Upper lobe of right lung (tissue), 1 donor: Measurements from ENCODE around the gene GABRR1. TPM values are rescaled to one million over a fixed set of nuclear protein-coding genes. Genes with fewer than 3 reads are reported as not detected.
A peak's percentile ranks its signal among the peaks of the same experiment; 100 is the strongest.

Experiments
- ATAC-seq: fragments of 200-7000 bp; cut with Tn5 transposase; one replicate; pipeline ENCODE4 v1.9.1; 2020; ENCODE audit warnings: mild to moderate bottlenecking, moderate library complexity
- DNase-seq: peaks from one replicate; pipeline ENCODE4 v3.0.0-alpha.2; 2020
- H3K27ac ChIP-seq: fragments of 200-600 bp; one replicate; pipeline ENCODE4 v1.8.0; 2022
- H3K27me3 ChIP-seq: fragments of 200-600 bp; one replicate; pipeline ENCODE4 v1.8.0; 2022; ENCODE audit warnings: mild to moderate bottlenecking
- H3K36me3 ChIP-seq: fragments of 200-600 bp; one replicate; pipeline ENCODE4 v1.8.0; 2022
- H3K4me1 ChIP-seq: fragments of 200-600 bp; one replicate; pipeline ENCODE4 v1.8.0; 2022
- H3K4me3 ChIP-seq: fragments of 200-600 bp; one replicate; pipeline ENCODE4 v1.8.0; 2022; ENCODE audit warnings: mild to moderate bottlenecking
- H3K9me3 ChIP-seq: fragments of 200-600 bp; one replicate; pipeline ENCODE4 v1.8.0; 2022
- intact Hi-C: fragments of 100-400 bp; cut with DNase I; formaldehyde crosslinking; loops from one replicate; pipeline ENCODE4 v1.11.0; 2022
- total RNA-seq: library from RNA; stranded (reverse); fragmentation: NEBNext Ultra II Directional; extraction: Animal tissue kit (Norgen Biotek cat#: 25700); gene quantifications from one replicate; pipeline ENCODE4 v1.2.1, GENCODE V29; 2021
- TF ChIP-seq, protein P1 (sequence below): fragments of 200-600 bp; IDR thresholded peaks from one replicate; pipeline ENCODE4 v1.8.0; 2022; ENCODE audit warnings: antibody characterized with exemption
- donor health status: DM: no; HTN: yes; CAD: no; lungs with severe emphysema.

Gene GABRR1
- total RNA-seq, 1 donor from 2014 or later, result not detected

DNA sequence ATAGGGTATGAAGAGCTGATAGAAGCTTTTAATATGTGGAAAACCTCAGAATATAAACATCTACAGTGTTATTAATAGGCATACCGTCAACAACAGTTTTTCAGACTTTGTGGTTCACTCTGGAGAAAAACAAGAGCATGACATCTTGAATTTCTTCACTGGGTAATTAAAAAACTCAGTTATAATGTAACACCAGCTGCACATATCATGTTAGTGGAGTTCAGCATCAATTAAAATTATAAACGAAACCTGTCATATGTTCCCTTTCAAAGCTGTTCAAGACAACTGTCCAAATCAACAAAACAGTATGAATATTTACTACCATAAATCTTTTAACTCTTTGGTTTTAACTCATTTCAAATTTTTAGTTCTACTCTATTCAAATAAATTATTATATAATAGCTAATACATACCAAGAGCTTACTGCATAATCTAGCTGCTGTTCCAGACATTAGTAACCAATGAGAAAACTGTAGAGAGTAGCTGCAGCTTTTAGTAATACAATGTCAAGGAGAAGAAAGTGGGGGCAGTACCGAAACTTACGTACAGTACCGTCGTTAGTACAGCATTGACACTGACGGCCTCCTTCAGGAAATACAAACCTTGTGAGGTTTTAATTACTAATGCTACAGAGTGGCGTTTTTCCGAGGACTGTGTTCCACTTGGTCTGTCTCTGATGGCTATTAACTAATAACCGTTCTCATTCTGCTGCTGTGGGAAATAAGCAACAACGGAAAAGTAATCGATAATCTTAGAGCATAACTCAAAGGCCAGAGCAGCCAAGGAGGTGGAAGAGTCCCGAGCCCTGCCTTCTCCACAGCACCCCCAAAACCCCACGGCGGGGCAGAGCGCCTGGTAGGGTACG is 71.8 kb downstream of the GABRR1 start:
- TF ChIP-seq, protein P1, sequence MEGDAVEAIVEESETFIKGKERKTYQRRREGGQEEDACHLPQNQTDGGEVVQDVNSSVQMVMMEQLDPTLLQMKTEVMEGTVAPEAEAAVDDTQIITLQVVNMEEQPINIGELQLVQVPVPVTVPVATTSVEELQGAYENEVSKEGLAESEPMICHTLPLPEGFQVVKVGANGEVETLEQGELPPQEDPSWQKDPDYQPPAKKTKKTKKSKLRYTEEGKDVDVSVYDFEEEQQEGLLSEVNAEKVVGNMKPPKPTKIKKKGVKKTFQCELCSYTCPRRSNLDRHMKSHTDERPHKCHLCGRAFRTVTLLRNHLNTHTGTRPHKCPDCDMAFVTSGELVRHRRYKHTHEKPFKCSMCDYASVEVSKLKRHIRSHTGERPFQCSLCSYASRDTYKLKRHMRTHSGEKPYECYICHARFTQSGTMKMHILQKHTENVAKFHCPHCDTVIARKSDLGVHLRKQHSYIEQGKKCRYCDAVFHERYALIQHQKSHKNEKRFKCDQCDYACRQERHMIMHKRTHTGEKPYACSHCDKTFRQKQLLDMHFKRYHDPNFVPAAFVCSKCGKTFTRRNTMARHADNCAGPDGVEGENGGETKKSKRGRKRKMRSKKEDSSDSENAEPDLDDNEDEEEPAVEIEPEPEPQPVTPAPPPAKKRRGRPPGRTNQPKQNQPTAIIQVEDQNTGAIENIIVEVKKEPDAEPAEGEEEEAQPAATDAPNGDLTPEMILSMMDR, result no peak
- ATAC-seq (peak; percentile 31), DNase-seq (no peak)
- no peaks in the 10 kb centered on the region for H3K27me3 ChIP-seq
- peak overlapping the region; percentile 80 for H3K27ac ChIP-seq
- no peaks in the 10 kb centered on the region for H3K9me3 ChIP-seq
- intact Hi-C loops, result no loop called here
- H3K4me1 ChIP-seq, result peaks cover 8% of the 10 kb centered on the region
- H3K36me3 ChIP-seq, result no peaks in the 10 kb centered on the region
- peak overlapping the region; percentile 81 for H3K4me3 ChIP-seq

DNA sequence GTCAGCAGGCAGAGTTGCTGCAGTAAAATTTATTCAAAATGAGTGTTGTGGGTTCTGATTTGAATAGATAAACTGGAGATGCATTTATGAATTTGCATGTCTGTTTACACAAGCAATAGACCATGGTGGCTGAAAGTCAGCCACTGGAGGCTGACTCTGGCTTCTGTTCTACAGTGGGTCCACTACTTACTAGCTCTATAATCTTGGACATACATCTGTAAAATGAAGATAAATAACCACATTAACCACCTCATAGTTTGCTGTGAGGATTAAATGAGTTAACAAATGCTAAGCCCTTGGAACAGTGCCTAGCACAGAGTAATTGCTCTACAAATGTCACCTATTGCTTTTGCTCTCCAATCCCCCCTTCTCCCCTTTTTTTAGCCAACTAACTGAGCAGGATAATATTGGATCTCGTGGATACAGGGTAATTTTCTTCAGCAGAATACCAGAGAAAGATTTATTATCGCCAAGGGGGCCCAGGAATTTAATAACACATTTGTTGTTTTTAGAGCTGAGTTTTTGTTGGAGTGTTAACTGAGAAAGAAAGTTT is 72.7 kb downstream of the GABRR1 start:
- TF ChIP-seq, protein P1, result no peak
- no peak for DNase-seq
- H3K4me3 ChIP-seq, result no peak overlapping the region

DNA sequence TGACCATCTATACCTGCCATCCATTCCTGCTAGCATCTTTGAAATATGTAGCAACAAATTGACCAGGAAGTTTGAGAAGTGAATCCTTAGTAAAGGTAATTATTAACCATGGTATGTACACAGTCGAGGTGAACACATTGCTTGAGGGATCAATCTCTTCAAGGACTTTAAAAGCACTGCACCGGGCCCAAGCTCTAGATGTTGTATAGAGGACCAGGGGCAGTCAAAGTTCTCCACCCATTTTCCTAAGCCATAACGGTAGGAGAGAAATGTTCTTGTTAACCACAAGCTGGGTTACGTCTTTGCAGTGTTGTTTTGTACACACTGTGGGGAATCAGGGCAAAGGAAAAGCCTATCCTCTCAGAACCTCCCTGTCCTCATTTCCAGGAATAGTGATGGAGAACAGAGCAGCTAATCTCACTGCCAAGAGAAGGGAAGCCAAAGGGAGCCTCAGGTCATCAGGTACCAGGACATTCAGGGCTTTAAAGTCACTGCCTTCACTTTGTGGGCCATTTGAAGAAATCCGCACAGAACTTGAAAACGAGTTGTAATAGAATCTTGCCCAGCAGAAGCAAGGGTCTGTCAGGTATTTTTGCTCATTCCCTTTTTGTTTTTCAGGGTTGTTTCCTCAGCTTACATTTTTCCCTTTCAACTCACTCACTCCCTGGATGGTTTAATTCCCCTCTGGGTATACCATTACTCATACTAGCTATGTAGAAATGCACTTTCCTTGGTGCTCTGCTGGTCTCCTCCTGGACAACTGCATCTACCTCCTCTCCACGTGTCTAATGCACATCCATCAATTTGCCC is 76.6 kb downstream of the GABRR1 start:
- DNase-seq (no peak), ATAC-seq (peak; percentile 62)
- H3K9me3 ChIP-seq, result no peaks in the 10 kb centered on the region
- intact Hi-C loops, result no loop called here
- H3K36me3 ChIP-seq, result no peaks in the 10 kb centered on the region
- TF ChIP-seq, protein P1, result no peak
- H3K4me3 ChIP-seq, result no peak overlapping the region
- no peaks in the 10 kb centered on the region for H3K27me3 ChIP-seq
- H3K27ac ChIP-seq, result no peak overlapping the region
- no peaks in the 10 kb centered on the region for H3K4me1 ChIP-seq

More for the DNA sequence above, 72.7 kb downstream of the GABRR1 start:
- no peaks in the 10 kb centered on the region for H3K9me3 ChIP-seq
- H3K27me3 ChIP-seq, result no peaks in the 10 kb centered on the region
- H3K4me1 ChIP-seq, result peaks cover 8% of the 10 kb centered on the region
- intact Hi-C loops, result no loop called here
- H3K27ac ChIP-seq, result no peak overlapping the region
- no peaks in the 10 kb centered on the region for H3K36me3 ChIP-seq
- ATAC-seq, result no peak

DNA sequence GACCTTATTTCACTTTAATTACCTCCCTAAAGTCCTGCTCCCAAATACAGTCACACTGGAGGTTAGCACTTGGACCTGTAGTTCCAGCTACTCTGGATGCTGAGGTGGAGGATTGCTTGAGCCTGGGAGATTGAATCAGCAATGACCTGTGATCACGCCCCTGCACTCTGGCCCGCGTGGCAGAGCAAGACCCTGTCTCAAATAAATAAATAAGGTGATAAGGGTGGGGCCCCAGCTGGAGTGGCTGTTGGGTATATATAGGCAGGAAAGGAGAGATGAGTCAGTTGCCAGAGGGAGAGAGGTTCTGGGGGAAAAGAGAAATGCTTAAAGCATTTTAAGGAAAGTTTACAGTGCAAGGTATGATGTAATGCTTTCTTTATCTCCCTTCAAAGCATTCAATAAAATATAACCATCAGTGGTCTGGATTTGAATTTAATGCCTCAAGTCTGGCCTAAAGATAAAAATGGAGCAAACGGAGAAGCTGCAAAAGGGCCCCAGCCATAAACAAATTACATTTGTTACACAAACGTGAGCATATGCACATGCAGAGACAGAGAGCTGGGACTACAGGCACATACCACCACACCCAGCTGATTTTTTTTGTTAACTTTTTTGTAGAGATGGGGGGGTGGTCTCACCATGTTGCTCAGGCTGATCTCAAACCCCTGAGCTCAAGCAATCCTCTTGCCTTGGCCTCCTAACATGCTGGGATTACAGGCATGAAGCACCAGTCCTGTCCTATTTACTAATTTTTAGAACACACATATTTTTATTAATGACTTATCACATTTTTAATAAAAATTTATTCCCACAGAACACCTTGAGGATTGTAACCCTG is 77.4 kb downstream of the GABRR1 start:
- Histone ChIP-seq H3K9me3 (no peaks in the 10 kb centered on the region), H3K36me3 (no peaks in the 10 kb centered on the region), H3K4me1 (no peaks in the 10 kb centered on the region), H3K4me3 (no peak overlapping the region), H3K27me3 (no peaks in the 10 kb centered on the region), H3K27ac (no peak overlapping the region)
- TF ChIP-seq, protein P1, result no peak
- ATAC-seq (no peak), DNase-seq (no peak)
- intact Hi-C loops, result no loop called here

DNA sequence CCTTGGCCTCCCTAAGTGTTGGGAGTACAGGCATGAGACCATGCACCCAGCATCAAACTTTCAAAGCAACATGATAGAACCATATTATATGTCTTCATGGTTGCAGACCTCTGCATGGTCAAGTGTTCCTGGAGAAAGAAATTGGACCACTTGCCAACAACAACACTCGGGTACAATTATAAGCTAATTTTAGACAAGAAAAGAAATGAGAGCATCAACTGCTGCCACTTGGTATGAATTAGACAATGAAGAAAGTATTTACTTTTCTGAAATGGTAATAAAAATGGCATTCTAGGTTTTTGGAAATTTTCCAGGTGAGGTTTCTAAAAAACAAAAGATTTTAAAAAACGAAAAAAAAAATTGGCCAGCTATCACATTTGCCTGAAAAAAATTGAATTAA is 79.0 kb downstream of the GABRR1 start:
- H3K9me3 ChIP-seq, result no peaks in the 10 kb centered on the region
- intact Hi-C loops, result no loop called here
- TF ChIP-seq, protein P1, result no peak
- ATAC-seq, result no peak
- H3K4me1 ChIP-seq, result no peaks in the 10 kb centered on the region
- H3K4me3 ChIP-seq, result no peak overlapping the region
- H3K36me3 ChIP-seq, result no peaks in the 10 kb centered on the region
- no peak for DNase-seq
- H3K27ac ChIP-seq, result no peak overlapping the region
- H3K27me3 ChIP-seq, result no peaks in the 10 kb centered on the region
